ENCODE measurements around the gene RALGAPA2.
"Not testable (repeated sequence)": the region's sequence is repeated elsewhere in the genome, so short reads cannot be mapped to it uniquely, and the experiment has no call there.

The RALGAPA2 gene

DNA sequence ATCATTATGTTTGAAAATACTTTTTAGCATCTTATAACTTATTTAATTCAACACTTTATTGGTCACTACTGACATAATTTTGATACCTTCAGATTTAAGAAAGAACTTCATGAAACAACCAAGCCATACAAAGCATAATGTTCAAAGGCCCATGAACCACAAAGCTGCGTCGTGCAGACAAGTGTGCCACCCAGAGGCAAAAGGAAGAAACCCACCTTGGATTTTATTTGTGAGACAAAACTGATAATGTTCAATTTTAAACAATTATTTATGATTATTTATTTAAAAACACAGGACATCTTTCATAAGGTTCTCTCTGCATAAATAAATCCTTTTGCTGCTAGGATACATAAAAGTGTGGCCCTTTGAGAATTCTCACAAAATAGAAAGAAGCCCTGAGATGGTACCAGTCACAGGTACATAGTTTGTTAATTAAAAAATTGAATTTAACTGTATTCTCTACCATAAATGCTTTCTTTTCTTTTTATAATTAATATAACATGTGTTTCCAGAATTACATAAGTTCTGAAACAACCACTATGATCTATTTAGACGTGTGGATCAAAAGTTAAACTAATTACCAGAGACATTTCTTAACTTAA is 143.7 kb downstream of the RALGAPA2 start:
- DNase-seq = peak in 2 of 6 experiments; percentile 5 to 6

DNA sequence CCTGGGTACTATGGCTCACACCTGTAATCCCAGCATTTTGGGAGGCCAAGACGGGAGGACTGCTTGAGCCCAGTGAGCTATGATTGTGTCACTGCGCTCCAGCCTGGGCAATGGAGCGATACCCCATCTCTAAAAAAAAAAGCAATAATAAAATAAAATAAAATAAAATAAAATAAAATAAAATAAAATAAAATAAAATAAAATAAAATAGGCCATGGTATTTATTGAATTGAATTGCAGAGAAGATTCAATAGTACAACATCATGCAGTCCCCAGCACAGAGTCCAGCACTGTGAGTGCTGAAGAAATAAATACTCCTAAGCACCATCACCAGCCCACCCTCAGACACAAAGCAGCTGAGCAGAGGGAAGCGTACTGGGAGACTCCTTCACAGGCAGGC is 144.7 kb downstream of the RALGAPA2 start:
- no peak for DNase-seq

DNA sequence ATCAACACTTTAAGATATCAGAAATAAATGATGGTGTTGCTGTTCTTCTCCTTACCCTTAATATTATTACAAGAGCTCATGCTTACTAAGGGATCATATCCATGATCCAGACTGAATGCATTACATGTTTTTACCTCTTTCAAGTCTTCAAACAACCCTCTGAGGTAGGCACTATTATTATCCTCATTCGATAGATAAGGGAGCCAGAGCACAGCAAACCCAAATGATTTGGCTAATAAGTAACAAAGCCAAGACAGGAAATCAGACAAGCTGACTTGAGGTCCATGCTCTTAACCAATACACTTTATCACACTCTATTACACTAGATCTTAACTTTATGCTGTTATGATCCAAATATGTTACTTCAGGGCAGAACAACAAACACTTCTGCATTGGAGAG is 145.9 kb downstream of the RALGAPA2 start:
- no peak for DNase-seq

DNA sequence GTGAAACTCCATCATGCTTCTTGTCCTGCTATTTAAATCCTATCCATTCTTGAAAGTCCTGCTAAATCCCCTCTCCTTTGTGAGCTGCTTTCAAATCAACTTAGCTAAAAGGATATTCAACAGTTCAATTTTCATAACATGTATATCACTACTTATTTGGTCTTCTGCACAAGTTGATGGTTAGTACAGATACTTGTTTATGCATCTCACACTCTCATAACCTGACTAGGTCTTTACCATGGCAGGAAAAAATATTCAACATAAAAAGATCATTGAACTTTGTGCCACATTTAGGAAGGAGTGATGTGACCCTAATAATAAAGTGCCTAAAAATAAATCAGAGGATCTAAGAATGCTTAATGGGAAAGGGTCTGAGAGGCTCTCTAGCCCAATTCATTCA is 148.2 kb downstream of the RALGAPA2 start:
- no peak for DNase-seq

DNA sequence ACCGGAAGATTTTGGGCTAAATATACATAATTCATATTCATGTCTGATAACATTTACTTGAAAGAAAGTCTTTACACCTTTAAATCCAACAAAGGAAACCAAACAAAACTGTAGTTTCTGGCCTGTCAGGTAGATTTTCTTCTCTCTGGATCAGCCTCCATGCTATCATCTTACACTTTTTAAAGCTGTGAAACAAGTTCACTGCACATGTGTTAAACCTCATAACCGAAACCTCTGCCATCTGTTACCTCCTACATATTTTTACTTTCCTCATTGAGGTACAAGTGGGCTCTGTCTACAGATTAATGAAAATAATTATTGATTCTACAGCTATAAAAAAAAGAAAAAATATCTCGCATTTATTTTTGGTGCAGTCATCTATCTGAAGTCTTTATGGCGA is 149.9 kb downstream of the RALGAPA2 start:
- no peak for DNase-seq

DNA sequence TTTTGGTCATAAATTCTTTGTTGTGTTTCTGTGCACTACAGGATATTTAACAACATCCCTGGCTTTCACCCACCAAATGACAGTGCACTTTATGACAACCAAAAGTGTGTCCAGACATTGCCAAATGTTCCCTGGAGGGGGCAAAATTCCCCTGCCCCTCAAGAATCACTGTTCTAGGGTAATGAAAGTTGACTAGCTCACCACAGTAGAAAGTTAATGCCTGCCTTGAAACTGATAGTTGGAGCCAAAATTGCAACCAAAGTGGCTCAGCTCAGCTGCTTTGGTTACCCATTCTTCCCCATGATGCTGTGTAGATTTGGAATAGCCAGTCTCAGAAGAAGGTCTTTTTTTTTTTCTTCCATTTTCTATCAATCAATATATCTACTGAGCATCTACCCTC is 150.6 kb downstream of the RALGAPA2 start:
- no peak for DNase-seq

DNA sequence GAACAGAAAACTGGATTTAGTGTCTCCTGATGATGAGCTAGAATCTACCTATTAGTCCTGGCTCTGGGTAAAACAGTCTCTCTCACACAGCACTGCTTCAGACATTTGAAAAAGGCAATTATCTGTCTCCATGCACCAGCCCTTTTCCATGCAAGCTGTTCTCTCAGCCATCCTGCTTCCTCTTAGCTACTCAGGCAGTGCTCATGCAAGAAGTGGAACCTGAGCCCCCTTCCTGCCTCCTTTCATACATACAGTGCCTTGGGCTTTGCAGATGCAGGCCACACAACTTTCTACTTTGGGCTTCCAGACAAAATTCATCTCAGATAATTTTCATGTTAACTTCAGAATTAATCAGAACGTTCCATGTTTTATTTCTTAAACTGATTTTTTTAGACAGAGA is 151.3 kb downstream of the RALGAPA2 start:
- DNase-seq = no peak

DNA sequence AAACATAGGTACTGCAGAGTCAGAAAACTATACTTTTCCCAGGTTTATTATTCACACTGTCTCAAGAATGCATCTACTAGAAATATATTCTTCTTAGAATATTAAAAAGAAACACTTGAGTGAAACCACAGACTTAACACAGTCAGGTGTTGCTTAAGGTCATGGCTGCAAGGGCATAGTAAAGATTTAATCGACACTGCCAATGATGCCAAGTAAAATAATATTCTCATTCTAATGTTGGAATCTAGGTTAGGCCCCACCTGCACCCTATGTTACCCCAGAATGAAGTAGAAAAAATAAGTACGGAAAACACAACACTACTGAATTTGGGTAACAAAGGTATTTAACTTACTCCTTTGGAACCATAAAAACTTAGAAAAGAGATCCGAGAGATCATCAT is 155.0 kb downstream of the RALGAPA2 start:
- DNase-seq = no peak

DNA sequence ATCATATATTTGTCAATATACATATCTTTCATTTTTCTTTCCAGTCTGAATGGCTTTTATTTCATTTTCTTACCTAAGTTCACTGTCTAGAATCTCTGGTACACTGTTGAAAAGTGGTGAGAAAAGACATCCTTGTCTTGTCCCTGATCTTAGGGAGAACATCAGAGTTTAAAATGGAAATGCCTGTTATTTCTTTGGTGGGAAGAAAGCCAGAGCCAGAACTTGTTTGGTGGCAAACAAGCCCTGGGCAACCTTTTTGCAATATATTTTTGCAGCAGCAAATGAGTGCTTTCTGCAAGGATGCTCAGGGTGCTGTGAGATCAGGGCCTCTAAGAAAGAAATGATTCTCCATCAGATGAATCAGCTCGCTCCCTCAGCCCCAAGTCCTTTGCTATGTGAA is 156.6 kb downstream of the RALGAPA2 start:
- DNase-seq = no peak

DNA sequence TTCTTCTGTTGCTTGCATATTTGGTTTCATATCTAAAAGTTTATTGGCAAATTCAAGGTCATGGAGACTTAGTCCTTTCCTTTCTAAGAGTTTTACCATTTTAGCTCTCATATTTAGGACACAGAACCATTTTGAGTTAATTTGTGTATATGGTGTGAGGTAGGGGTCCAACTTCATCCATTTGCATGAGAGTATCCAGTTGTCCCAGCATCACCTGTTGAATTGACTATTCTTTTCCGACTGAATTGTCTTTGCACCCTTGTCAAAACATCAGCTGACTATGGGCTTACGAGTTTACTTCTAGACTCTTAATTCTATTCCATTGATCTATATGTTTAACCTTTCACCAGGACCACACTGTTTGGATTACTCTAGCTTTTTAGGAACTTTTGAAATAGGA is 157.5 kb downstream of the RALGAPA2 start:
- DNase-seq = no peak

DNA sequence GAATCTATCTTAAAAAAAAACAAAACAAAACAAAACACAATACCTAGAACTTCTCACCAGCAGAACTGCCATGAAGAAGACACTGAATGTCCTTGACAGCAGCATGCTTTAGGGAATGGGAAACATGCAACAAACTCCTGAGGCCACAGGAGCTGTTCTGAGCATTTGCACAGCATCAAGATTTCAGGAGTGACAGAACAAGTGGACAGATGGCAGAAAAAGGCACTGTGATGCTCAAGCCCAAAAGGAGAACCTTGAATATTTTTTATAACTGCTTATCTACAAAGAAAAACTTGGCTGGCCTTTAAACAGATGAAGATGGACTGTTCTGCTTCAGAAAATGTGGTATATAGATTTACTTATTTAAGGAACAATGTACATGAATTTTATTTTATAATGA is 158.9 kb downstream of the RALGAPA2 start:
- no peak for DNase-seq

DNA sequence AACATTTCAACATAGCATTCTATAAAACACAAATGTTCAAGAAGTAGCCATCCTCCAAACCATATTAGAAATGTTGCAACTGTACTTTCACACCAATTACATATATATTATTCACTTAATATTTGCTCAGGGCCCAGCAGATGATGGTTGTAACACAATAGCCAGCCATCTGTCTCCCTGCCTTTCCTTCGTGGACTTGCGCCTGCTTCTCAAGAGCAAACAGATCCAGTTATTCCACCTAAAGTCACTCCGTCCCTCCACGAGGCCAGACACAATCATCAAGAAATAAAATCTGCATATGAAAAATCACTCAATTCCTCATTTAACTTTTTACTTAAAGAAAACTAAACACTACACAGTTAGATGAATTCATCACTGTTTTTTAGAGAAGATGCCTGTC is 160.4 kb downstream of the RALGAPA2 start:
- DNase-seq = no peak

DNA sequence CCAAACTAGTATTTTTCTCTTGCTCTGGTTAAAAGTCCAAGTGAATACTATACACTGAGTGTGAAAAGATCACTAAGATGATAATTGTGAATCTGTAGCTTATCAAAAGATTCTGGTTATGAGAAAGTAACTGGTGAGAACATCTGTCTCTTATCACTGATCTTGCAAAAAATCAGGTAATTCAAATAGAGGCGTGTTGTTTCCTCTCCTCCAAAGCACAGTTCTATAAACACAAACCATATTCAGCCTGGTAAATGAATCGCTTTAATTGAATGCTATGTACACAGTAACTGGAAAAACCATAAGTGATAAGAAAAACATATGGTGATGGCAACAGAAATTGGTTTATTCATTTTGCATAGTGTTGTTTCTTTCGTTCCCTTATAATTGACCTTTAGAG is 161.0 kb downstream of the RALGAPA2 start:
- DNase-seq = no peak

DNA sequence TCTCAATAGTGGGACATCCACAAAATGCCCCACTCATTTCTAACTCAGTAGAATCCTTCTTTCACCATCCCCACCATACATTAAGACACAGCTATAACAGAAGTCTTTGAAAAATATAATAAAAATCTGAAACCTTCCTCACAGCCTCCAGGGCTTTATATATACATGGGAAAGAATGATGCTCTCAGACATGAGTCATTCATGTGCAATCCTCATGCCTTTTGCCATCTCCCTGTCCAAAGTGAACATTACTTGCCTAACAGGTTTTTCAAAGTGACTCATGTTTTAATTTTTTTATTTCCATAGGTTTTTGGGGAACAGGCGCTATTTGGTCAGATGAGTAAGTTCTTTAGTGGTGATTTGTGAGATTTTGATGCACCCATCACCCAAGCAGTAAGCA is 162.7 kb downstream of the RALGAPA2 start:
- DNase-seq = no peak

DNA sequence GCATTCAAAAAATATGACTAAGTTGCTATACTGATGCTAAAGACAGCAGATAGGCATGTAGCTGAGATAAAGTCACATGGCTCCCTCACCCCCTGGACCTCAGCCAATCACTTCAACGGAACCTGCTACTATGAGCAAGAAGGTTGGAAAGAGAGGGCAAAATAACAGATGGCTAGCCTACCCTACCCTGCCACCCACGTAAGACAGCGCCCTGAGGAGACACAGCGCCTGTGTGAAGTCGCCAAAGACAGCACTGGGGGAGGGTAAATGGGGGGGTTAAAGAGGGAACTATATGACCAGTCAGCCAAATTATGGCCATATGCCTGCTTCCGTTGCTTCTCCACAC is 163.2 kb downstream of the RALGAPA2 start:
- no peak for DNase-seq

DNA sequence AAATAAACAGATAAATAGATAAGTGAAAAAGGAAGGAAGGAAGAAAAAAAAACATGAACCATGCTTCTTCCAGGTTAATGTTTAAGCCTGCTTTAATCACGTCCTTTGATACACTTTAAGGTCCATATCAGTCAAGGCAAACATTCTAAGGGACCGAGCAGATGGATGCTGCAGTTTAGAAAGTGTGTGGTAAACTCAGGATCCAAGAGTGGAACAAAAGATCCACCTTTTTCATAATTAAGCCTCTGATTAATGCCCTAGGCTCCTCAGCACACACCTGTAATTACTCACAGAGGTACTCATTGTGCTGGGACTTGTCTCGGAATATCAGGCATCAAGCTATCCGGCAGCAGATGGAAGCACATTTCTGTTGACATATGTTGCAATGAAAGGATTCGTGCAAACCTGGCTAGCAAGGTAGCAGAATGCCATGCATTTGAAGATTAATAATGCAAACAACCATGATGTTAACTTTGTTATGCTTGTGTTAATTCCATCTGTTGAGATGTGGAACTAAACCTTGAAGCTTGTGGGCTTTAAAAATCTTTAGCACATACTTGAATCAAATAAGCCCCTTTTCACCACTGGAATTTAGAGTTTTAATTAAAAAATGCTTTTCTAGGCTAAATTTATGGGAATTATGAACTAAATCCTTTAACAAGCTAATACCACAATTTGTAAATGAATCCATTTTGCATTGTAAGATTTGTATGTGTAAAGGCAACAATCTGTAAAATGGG is 163.7 kb downstream of the RALGAPA2 start:
- no peak for DNase-seq

DNA sequence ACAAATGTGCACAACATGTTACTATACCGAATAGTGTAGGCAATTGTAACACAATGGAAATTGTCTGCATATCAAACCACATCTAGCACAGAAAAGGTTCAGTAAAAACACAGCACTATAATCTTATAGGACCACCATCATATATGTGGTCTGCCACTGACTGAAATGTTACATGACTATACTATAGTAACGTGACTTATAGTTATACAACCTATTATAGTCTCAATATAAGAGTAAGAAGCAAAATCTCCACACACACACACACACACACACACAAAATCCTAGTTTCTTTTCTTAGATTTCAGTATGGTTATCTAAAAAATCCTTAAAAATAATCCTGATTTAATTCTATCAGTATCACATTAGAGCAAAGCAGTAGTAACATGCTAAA is 164.6 kb downstream of the RALGAPA2 start:
- no peak for DNase-seq

DNA sequence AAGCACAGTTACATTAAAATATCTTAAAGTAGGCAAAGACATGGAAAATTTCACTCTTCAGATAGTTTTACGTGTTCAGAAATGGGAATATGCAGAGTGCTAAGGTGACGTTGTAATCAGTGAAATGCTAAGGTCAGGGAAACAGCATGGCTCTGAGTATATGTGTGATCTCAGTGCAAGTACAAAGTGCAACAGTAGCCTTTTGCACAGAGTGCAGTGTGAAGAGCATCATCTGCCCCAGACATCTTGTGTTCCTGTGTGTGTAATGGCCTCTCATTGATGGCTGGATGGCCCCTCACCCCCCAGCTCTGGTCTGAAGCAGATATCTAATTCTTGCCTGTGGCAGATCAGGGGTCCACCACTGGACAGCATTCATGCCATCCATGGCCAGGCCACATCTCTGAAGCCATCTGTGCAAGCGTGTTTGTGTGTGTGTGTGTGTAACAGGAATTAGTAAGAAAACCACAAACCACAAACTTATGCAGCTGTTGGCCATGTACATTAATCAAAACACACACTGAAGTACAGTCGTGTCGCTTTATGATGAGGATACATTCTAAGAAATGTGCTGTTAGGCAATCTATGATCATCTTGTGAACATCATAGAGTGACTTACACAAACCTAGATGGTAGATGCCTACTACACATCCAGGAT is 165.1 kb downstream of the RALGAPA2 start:
- no peak for DNase-seq

DNA sequence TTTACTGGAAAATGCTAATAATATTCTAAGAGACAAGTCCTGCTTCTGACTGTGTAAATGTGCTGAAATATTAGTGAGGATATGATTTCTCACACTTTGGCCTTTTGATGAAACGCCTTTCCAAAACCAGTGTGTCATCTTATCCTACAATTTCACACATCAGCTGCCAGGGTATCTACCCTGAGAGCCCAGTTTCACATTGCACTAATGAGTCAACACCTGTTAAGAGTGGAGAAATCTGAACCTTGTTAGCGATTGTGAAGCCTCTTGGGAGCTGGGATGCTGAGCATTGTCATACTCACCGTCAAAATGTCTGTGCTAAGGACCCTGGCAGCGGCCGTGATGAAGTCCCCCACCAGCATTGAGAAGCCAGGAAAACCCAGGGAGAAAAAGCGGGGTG is 166.0 kb downstream of the RALGAPA2 start:
- DNase-seq = no peak

DNA sequence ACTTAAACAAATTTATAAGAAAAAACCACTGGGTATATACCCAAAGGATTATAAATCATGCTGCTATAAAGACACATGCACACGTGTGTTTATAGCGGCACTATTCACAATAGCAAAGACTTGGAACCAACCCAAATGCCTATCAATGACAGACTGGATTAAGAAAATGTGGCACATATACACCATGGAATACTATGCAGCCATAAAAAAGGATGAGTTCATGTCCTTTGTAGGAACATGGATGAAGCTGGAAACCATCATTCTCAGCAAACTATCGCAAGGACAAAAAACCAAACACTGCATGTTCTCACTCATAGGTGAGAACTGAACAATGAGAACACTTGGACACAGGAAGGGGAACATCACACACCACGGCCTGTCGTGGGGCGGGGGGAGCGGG is 169.1 kb downstream of the RALGAPA2 start:
- not testable (repeated sequence) for DNase-seq

DNA sequence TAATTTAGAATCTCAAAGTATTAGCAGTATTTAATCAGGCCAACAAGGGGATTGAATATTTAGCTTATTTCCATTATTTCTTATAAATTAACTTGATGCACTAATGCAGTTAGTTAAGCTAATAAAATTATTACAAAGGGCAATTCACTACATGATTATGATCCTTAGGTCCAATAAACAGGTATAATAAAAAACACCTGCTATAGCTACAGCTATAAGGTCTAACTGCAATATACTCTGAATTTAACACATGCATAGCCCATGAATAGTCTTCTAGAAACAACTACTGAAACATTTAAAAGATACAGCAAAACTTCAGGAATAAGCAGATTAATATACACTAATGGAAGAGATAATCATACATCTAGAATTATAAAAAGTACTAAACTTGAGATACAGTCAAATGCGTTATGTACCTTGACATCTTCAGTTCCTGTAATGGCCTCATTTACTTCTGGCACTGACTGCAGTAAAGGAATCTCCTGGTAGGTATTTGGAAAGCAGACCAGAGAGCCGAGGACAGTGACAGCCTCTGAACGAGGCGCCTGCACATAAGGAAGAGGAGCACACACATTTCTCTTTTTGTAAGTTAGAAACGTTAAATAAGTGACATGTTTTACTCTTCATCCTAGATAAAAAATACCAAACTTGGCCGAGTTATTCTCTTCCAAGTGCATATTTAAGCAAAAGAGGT is 176.1 kb downstream of the RALGAPA2 start:
- DNase-seq = no peak

DNA sequence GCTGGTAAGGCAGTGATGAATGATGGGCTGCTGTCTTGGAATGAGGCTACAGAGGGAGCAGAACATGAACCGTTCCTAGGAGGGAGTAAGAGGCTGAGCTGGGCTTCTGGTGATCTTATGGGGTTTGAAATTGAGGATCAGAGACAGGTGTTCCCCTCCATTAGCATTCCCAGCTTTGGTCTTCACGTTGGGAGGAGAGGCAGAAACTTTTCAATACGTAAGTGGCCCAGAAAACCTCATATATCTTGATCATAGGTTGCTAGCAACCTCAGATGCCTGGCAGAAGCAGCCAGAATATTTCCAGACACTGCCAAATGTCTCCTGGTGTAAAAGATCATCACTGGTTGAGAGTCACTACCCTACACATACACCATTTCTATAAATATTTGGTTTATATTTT is 177.4 kb downstream of the RALGAPA2 start:
- no peak for DNase-seq

DNA sequence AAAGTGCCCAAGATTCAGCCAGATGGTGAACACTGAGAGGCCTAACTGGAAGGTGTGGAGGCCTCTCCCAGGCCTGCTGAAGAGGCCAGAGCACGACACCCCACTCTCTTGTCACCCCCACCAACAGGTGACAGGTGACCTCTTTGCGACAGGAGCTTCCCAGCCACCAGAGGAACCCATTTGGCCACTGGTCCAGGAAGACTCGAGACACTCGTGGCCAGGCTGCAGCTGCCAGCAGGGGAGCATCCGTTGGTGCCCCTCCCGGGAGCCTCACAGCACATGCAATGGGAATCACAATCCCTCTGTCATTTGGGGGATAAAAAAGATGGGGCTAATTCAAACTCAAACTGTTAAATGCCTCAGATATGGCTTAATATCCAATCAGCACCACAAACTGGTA is 181.2 kb downstream of the RALGAPA2 start:
- DNase-seq = no peak

Data from stimulated activated naive CD4-positive, alpha-beta T cell (primary cell).